ENCODE data around the gene FBXL7.

- TF ChIP-seq CTCF (IDR thresholded peaks at IDR 0.05; ENCODE audit: borderline replicate concordance, extremely low read depth, low read length, poor library complexity, severe bottlenecking) (no peak), EZH2 (IDR thresholded peaks at IDR 0.05; ENCODE audit: borderline replicate concordance, low read depth, low read length, severe bottlenecking) (no peak)
Measured at GRCh38 chr5:15452030-15452429, 48.0 kb upstream of the FBXL7 start.

All from DND-41 (cell line).